GM12801 (cell line): ENCODE measurements around the gene MEN1.

Source experiments
- TF ChIP-seq, protein P1 (sequence below): IDR thresholded peaks from one replicate; pipeline ENCODE4 v1.5.1; 2011; ENCODE audit warnings: control low read depth; ENCODE audit not compliant: insufficient read length; ENCODE audit errors: extremely low read depth

Gene MEN1

DNA sequence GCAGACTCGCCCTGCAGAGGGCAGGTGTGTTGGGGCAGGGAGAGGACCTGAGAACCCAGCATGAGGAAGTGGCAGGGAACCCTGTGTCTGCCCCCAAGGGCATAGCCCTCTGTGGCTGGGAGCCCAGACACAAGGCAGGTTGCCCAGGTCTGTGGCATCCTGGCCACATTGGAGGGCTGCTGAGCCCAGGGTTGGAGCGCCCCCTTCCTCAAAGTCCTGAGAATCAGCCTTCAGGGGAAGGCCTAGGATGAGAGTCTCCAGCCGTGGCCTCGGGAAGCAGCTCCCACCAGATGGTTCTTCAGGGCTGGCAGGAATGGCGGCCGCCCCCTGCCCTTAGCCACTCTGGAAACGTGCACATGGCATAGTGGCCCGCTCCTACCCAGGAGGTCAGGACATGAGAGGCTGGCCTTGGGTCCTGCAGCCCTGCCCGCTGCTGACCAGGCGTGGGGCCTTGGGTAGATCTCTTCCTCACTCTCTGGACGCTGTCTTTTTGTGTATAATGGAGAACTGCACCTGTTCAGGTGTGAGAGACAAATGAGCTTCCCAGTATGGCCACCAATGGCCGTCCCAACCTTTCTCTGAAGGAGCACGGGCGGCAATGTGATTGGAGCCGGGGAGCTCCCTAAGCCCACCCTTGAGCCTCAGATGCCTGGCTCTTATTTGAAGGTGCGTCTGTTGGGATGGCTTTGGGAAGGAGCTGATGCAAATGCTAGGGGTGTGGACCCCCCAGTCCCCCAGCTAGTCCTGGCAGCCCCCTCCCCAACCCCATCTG lies 38.7 kb upstream of the MEN1 start:
- TF ChIP-seq, protein P1, sequence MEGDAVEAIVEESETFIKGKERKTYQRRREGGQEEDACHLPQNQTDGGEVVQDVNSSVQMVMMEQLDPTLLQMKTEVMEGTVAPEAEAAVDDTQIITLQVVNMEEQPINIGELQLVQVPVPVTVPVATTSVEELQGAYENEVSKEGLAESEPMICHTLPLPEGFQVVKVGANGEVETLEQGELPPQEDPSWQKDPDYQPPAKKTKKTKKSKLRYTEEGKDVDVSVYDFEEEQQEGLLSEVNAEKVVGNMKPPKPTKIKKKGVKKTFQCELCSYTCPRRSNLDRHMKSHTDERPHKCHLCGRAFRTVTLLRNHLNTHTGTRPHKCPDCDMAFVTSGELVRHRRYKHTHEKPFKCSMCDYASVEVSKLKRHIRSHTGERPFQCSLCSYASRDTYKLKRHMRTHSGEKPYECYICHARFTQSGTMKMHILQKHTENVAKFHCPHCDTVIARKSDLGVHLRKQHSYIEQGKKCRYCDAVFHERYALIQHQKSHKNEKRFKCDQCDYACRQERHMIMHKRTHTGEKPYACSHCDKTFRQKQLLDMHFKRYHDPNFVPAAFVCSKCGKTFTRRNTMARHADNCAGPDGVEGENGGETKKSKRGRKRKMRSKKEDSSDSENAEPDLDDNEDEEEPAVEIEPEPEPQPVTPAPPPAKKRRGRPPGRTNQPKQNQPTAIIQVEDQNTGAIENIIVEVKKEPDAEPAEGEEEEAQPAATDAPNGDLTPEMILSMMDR = no peak

DNA sequence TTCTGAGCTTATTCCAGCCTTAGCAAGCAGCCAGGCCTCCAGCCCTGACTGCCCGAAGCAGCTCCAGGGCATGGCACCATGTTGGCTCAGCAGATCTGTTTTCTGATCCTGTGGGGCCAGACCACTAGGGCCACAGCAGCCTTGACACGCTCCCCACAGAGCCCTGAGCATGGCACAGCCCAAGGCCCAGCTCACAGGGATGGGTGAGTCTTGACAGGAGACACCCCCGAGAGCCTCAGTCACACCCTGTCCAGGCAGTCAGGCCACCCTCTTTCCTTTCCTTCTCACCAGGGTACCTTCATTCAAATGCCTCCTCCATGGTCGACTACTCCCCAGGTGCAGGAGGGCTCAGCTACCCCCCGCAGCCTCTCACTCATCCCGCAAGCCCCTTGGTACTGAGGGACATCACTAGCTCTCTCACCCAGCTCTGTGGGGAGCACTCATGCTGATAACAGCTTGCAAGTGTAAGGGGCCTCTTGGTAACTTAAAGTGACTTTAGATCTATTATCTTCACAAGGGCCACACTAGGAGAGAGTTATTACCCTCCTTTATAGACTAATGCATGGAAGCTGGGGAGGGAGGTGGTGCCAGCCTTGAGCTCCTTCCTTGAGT lies 38.0 kb upstream of the MEN1 start:
- TF ChIP-seq, protein P1 = no peak

DNA sequence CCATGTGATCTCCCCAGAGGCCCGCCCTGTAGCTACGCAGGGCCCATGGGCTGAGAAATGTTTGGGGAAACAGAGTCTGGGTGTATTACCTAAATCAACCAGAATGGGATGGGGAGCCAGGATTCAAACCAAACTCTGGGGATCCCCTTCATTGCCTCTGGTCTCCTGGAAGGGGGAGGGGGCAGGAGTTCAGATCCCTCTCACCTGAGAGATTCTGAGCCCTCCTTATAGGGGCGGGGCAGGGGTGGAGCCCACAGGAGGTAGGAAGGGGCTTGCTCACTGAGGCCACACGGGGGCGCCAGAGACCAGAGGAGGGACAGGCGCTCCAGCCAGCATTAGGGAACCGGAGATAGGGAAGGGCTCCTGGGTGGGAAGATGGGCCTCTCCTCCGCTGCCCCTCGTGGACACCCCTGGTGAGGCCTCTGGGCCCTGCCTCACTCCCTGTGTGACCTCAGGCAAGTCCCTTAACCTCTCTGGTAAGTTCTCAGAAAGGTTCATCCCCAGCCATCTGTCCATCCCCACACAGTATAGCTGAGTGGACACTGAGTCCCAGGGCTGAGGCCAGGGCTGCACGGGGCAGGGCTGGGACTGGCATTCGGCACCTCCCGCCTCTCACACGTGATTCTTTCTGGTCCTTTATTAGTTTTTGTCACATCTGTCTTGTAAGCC lies 36.8 kb upstream of the MEN1 start:
- TF ChIP-seq, protein P1 = peak; percentile 51

DNA sequence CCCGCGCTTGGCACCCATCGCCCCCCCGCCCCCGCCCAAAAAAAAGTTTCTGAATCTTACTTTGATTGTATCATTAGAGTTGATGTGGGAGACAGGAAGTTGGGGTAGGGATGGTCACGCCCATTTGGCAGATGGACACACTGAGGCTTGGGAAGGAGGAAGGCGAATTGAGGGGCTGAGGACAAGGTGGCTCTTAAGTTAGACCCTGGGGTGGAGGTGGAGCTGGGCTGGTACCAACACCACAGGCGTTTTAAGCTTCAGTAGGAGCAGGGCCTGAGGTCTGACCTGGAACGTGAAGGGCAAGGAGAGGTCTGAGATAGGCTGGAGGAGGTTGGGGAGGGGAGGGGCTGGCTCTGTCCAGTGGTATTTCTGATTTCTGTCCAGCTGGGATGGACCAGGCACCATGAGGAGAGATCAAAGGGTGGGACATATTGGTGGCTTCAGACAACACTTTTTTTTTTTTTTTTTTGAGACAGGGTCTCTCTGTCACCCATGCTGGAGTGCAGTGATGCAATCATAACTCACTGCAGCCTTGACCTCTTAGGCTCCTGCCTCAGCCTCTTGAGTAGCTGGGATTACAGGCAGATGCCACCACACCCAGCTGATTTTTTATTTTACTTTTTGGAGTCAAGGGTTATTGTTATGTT lies 34.9 kb upstream of the MEN1 start:
- TF ChIP-seq, protein P1 = no peak

DNA sequence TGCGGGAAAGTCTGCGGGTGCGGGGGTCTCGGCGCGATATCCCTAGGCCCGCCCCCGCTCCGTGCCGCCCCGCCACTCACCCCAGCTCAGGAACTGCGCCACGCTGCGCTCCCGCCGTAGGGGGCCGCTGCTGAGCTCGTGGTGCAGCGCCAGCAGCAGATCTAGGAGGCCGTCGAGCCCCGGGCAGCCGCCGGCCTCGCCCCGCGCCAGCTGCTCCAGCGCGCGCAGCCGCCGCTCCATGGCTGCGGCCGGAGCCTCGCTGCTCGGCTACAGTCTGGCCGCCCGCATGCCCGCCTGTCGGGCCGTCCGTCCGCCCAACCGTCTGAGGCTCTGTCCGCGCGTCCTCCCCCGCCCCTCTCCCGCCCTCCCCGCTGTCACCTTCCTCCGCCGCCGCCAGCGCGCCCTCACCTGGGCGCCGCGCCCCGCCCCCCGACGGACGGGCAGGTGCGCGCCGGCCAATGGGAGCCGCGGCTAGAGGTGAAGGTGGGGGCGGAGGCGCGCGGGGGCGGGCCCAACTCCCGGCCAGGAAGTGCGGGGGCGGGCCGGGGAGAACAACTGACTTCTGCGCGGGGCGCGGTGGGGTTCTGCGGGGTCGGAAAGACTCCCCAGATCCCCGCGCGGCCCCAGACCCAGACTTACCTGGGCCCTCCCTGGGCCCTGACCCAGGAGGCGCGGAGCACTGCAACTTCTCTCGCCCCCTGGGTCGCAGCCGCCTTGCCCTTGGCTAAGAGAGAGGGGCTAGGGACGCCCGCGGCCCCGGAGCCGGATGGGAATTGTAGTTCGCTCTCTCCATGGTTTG lies 34.2 kb upstream of the MEN1 start, which contains the start of gene CDC42BPG:
TSS of gene CDC42BPG (minus strand) at position 324 of the 799 bp plus-strand sequence. CDS start at position 240, 84 bp downstream.
- TF ChIP-seq, protein P1 = no peak

DNA sequence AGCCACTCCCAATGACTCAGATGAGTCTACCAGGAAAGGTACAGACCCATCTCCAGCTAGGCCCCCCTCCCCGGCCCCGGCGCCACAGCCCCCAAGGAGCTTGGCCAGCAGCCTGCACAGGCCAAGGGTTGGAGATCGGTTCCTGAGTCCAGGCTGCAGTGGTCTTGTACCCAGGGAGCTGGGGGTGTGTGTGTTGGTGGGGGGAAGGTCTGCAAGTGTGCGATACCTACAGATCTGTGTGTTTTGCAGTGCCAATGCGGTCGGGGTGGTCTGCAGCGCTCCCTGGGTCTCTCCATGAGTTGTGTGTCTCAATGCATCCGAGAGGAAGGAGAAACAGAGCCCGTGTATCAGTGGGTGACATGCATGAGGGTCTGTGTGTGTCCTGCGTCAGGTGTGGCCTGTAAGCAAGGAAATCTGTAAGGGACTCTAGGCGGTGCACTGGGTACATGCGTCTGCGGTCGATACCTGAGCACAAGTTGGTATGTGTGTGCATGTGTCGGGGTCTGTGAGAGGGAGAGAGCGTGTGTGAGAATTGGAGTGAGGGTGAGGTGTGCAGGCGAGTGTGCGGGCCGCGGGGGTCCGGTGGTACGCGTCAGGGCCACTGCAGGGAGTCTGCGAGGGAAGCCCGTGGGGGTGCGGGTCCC lies 33.5 kb upstream of the MEN1 start:
- TF ChIP-seq, protein P1 = no peak
